HG03439 (cell line): ENCODE results near the gene THAP7.
"Not testable (repeated sequence)": the region's sequence is repeated elsewhere in the genome, so short reads cannot be mapped to it uniquely, and the experiment has no call there.

Experiments
- ATAC-seq: cut with Tn5 transposase; IDR thresholded peaks from one replicate; pipeline ENCODE4 v1.9.1; 2021; ENCODE audit warnings: mild to moderate bottlenecking, moderate library complexity; ENCODE audit not compliant: unreplicated experiment

THAP7 gene

DNA sequence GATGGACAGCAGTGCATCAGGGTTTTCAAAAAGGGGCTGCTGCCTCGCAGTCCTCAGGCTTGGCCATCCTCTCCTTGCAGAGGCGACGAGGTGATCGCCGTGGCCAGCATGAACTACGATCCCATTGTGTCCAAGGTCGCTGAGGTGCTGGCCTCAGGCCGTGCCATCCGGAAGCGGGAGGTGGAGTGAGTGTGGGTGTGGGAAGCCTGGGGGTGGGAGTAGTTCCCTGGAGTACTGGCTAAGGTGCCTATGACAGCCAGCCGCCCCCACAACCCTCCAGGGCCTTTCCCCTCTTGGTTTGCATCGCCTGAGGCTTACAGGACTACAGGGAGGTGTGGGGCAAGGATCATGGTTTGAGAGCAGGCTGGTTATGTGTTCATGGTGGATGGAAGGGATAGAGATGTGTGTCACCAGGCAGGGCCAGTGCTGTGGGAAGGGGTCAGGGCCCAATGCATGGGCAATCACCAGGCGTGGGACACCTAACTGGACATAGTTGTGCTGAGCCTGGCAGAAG, 21.9 kb downstream of the THAP7 start:
- no peak for ATAC-seq

DNA sequence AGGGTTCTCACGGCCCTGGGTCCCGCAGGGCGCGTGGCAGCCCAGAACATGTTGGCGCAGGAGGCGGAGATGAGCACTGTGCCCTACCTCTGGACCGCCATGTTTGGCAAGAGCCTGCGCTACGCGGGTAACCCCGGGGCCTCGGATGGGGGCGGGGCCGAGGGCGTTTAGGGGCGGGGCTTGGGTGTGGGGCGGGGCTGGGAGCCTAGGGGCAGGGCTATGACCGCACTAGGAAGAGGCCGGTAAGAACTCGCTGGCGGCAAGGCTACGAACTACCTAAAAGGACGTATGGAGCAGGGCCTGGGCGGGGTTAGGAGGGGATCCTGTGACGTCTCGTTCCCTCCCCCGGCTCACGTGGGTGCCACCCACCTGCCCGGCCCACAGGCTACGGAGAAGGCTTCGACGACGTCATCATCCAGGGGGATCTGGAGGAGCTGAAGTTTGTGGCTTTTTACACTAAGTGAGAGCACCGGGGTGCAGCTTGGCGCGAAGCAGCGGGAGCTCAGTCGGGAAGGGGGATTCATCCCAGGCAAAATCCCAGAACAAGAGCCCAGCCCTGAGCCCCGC, 22.6 kb downstream of the THAP7 start:
- no peak for ATAC-seq

GRCh38 chr22:20978419-20978818, 23.5 kb downstream of the THAP7 start:
- ATAC-seq = no peak

GRCh38 chr22:20977516-20978170, 24.3 kb downstream of the THAP7 start:
- ATAC-seq = no peak

DNA sequence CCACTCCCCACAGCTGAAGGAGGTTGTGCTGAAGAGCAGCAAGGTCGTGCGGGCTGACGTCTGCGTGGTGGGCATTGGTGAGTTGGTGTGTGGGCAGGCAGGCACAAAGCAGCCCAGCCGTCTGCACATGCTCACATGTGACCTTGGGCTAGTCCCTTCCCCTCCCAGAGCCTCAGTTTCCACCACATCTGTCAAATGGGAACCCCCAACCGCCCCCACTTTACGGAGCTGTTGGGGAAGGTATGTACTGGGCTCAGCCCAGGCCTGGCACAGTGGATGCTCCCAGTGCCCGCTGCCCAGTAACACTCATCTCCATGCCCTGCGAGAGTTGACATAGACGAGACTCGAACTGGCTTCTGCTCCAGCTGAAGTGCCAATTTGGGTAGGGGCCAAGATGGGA, 24.9 kb downstream of the THAP7 start:
- ATAC-seq = no peak

DNA sequence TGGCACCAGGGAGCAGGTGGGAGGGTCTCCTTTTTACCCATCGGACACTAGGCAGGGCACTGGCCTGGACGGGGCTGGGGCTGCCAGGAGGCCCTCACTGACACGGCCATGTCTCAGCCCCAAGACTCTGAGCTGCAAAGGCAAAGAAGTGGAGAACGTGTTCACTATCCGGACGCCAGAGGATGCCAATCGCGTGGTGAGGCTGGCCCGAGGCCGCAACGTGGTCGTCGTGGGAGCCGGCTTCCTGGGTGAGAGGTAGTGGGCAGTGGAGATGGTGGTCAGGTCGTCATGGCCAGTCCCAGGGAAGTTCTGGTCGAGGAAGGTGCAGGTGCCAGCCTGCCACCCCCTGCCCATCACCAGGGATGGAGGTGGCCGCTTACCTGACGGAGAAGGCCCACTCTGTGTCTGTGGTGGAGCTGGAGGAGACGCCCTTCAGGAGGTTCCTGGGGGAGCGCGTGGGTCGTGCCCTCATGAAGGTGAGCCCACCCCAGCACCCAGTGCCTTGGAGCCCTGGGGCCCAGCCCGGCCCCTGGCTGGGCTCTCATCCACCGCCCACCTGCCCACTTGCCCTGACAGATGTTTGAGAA, 25.5 kb downstream of the THAP7 start:
- ATAC-seq = no peak

DNA sequence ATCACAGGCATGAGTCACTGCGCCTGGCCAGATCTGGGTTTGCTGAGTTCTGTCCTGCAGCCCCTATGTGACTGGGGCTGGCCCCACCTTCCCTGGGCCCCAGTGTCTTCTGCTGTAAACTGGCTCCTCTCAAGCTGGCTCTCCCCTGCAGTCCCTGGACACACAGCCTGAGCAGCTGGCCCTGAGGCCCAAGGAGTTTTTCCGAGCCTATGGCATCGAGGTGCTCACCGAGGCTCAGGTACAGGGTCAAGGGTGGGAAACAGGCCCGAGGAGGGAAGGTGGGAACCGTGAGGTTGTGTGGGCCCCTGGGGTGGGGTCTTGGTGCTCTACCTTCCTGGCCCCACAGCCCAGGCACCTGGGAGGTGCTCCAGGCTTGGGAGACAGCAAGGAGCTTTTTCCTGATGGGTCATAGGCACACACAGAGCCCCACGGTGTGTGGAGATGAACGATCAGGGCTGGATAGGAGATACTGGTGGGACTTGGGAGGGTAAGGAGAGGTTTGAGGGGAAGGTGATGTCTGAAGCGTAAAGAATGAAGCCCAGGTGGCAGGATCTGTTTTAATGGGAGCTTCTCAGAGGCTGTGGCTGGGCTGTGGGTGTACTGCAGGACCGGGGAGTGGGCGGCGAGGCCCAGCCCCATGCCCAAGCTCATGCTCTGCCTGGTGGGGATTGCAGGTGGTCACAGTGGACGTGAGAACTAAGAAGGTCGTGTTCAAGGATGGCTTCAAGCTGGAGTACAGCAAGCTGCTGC, 26.2 kb downstream of the THAP7 start:
- no peak for ATAC-seq

- no peak for ATAC-seq
Observed at GRCh38 chr22:20974336-20974955, 27.5 kb downstream of the THAP7 start.

DNA sequence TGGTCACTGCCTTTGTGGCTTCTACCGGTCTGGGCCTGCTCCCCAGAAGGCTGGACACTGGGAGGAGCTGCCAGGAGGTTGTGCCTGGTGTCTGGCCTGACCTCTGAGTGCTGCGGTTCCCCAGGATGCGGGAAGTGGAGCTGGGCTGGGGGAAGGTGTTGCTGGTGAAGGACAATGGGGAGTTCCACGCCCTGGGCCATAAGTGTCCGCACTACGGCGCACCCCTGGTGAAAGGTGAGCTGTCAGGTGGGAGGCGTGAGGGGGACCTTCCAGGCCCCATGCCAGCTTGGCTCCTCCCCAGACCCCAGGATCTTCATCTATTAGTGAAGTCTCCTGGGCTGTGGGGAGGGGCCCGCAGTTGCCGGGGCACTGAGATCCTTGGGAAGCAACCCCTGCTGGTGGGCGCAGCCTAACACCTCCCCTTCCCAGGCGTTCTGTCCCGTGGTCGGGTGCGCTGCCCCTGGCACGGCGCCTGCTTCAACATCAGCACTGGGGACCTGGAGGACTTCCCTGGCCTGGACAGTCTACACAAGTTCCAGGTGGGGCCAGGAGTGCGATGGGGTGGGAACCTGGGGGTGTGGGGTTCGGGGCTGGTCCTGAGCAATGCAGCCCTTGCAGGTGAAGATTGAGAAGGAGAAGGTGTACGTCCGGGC, 28.2 kb downstream of the THAP7 start:
- ATAC-seq = no peak

- ATAC-seq = no peak
Observed at GRCh38 chr22:20972933-20973577, 28.9 kb downstream of the THAP7 start.

- not testable (repeated sequence) for ATAC-seq
Observed at GRCh38 chr22:20972014-20972694, 29.8 kb downstream of the THAP7 start.

DNA sequence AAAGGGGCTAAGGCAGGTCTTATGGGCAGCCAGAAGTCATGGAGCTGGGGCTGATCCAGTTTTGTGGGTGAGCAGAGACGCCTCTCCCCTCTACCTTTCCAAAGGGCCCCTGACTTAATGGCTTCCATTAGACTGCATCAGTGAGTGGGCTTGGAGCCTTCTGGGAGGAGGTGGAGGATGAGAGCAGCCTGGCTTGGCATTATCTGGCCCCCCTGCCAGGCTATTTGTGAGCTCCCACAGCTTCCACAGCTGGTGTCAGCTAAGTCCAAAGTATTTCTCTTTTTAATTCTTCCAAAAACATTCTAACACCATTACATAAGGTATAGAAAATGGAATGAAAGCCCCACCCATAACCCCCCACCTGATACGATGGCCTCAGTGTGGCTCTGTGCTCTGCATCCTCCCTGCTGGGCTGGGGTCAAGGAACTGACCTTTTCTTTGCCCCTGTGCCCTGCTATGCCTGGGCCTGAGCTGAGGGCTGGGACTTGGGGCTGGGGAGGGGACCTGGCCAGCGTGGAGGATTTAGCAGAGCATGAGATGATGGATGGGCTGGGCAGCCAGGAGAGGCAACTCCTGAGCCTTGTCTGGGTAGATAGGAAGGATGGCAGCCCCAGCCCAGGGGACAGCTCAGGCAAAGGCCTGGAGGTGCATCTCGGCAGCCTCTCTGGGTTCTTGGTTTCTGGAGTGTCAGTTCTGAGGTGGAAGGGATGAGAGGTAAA, 30.8 kb downstream of the THAP7 start:
- ATAC-seq = no peak

DNA sequence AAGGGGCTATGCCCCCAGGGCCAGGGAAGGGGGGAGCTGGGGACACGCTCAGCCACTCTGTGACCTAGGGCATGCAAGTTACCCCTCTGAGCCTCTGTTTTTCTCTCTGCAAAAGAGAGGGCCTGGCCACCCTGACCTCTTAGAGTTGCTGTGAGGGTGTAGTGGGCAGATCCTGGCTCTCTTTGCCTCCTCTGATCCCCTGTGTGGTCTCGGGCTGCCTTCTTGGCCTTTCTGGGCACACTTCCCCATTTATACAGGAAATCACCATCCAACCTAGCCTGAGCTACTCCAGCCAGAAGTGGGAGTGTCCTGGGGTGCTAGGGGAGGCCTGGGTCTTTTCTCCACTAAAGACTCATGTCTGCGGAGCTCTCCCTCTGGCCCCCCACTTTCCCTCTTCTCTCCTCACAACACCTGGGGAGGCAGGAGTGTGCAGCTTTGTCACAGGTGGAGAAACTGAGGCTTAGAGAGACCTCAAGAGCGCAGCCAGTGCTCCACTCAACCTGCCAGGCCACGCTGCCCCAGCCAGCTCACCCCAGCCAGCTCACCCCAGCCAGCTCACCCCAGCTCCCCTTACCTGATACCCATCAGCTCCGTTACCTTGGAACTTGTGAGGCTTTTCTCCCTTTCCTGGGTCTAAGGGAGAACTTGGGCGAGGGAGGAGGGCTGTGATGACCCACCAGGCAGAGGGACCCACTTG, 33.5 kb downstream of the THAP7 start:
- no peak for ATAC-seq

- ATAC-seq = no peak
Observed at GRCh38 chr22:20967697-20968211, 34.2 kb downstream of the THAP7 start.

DNA sequence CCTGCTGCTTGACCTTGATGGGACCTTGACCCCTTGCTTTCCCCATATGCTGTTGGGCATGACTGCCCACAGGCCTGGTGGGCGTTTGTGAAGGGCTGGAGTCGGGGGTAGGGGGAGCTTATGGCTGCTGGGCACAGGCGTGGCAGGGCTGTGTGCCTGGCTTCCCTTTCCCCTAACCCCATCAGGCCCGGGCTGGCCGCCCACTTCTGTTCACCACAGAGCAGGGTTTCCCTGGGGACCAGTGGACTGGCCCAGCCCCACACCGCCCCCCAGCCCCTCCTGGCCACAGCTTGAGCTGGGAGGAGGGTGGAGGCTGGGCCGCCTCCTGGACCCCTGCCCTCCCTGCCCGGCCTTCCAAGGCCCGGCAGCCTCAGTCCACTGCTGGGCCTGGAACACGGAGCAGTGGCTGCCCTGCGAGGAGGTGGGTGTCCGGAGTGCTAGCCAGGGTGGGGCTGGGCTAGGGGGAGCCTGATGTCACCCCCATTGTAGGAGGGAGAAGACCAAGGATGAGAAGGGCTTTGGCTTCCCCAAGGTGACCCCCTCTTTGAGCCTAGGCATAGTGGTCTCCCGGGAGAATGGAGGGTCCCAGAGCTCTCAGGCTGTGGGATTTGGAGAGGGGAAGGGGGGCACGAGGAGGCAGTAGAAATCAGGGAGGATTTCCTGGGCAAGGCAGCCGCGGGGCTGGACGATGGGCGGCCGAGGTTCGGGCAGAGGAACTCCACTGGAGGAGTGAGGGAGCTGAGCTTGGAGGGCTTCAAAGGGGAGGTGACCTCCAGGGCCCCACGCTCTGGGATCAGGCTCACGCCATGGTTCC, 34.8 kb downstream of the THAP7 start, which contains the start of gene AIFM3:
AIFM3 (plus strand) TSS at position 373 of the 814 bp plus-strand sequence. CDS start 690 bp downstream, outside the sequence.
- no peak for ATAC-seq

DNA sequence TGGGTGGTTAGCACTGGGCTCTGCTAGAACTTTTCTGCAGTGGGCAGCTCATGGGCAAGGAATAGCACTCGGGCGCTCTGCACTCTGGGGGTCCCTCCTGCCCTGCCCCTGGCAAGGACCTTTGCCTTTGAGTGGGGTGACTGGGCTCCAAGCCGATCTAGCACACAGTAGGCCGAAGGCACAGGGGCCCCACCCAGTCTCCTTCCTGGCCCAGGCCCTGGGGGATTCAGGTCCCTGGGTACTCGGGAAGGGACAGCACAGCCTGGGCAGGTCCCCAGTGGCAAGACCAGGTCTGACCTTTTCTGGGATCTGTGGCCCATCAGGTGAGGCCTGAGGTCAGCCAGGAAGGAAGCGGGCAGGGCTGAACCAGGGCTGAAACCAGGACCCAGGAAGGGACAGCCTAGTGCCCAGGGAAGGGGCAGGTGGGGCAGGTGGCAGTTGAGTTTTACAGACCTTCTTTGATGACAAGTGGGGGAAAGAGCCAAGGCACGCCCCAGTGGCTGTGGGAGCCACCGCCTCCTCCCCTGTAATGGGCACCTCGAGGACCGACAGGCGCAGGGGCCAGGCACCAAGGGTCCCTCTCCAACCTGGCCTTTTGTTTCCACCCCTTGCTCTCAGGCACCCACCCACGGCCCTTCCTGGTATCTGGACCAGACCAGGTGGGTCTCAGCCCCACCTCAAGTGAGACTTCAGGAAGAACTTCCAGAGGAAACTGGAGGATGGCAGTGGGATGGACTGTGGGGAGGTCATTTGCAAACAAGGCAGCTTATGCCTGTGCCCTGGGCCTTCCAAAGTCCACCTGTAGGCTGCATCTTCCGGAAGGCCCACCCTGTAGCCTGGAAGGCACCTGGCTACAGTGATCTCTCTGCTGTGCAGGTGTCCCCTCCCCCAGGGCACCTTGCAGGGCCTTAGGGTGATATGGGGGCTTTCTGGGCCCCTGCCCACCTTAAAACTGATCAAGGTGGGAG, 35.7 kb downstream of the THAP7 start:
- no peak for ATAC-seq
